Calu3 (cell line): ENCODE data around the gene YIF1A. TPM values are rescaled to one million over a fixed set of nuclear protein-coding genes. Genes with fewer than 3 reads are reported as not detected.

Experiments used
- BruUV-seq: library from RNA; stranded (reverse); fragments of 400-500 nt; replicated peaks from 2 replicates; lab custom pipeline; 2021; lab: Mats Ljungman, UMichigan
- CTCF ChIA-PET: fragments of 300-600 bp; sonication (Branson Sonifier 250); formaldehyde crosslinking; loops from one replicate; lab custom pipeline; 2022; ENCODE audit warnings: antibody characterized with exemption; lab: Charles Lee
- DNase-seq: peaks from one replicate; pipeline ENCODE4 v3.0.0; 2022
- H3K27ac Mint-ChIP-seq: one replicate; pipeline ENCODE4 v1.8.0; 2022; ENCODE audit warnings: mixed read lengths; ENCODE audit not compliant: unreplicated experiment
- H3K27me3 Mint-ChIP-seq: one replicate; pipeline ENCODE4 v1.8.0; 2022; ENCODE audit warnings: mixed read lengths; ENCODE audit not compliant: unreplicated experiment
- H3K36me3 Mint-ChIP-seq: one replicate; pipeline ENCODE4 v1.8.0; 2022; ENCODE audit warnings: mild to moderate bottlenecking, moderate library complexity, mixed read lengths; ENCODE audit not compliant: insufficient read depth, unreplicated experiment
- H3K4me1 Mint-ChIP-seq: one replicate; pipeline ENCODE4 v1.8.0; 2022; ENCODE audit warnings: mild to moderate bottlenecking, low read depth, mixed read lengths; ENCODE audit not compliant: unreplicated experiment
- H3K4me3 Mint-ChIP-seq: one replicate; pipeline ENCODE4 v1.8.0; 2022; ENCODE audit warnings: mild to moderate bottlenecking, low read depth, moderate library complexity, mixed read lengths; ENCODE audit not compliant: unreplicated experiment
- H3K9me3 Mint-ChIP-seq: one replicate; pipeline ENCODE4 v1.8.0; 2022; ENCODE audit warnings: low read depth, mixed read lengths; ENCODE audit not compliant: unreplicated experiment
- CTCF ChIP-seq: fragments of 200-600 bp; IDR thresholded peaks from one replicate; pipeline ENCODE4 v1.8.0; 2022; ENCODE audit warnings: antibody characterized with exemption; ENCODE audit not compliant: unreplicated experiment
- intact Hi-C: fragments of 100-400 bp; cut with micrococcal nuclease; formaldehyde crosslinking; loops from one replicate; pipeline ENCODE4 v1.10.0; 2022; ENCODE audit not compliant: unreplicated experiment
- total RNA-seq: library from RNA; stranded (reverse); gene quantifications from 2 replicates; pipeline ENCODE4 v1.2.3, GENCODE V29; 2022

Gene YIF1A
- total RNA-seq, 1 experiment from 2014 or later, result 98.8 TPM

GRCh38 chr11:66326261-66327111 lies 37.5 kb upstream of the YIF1A start:
- CTCF ChIA-PET, result interaction anchor here (0.5 to 0.8 kb wide), 2 partner anchors 14 to 23 kb away, joined by 3 read pairs; no protein-coding TSS in a partner anchor
- Mint-ChIP-seq H3K4me3 (no peak overlapping the region), H3K27ac (no peak overlapping the region), H3K9me3 (no peaks in the 10 kb centered on the region), H3K27me3 (peaks cover 24% of the 10 kb centered on the region), H3K36me3 (peaks cover 9% of the 10 kb centered on the region), H3K4me1 (peaks cover 18% of the 10 kb centered on the region)
- no peak for TF ChIP-seq CTCF
- intact Hi-C loops, result no loop called here
- DNase-seq, result no peak
- no TSS peak for BruUV-seq

GRCh38 chr11:66325263-66325671 lies 36.3 kb upstream of the YIF1A start:
- Mint-ChIP-seq H3K4me3 (no peak overlapping the region), H3K27me3 (peaks cover 24% of the 10 kb centered on the region), H3K4me1 (peaks cover 18% of the 10 kb centered on the region), H3K9me3 (no peaks in the 10 kb centered on the region), H3K36me3 (peaks cover 7% of the 10 kb centered on the region), H3K27ac (no peak overlapping the region)
- BruUV-seq, result no TSS peak
- intact Hi-C loops, result no loop called here
- TF ChIP-seq CTCF, result no peak
- no peak for DNase-seq
- CTCF ChIA-PET, result interaction anchor here (1.5 kb wide), 1 partner anchor 13 kb away, joined by 4 read pairs; no protein-coding TSS in a partner anchor

- intact Hi-C loops, result no loop called here
- BruUV-seq, result no TSS peak
- CTCF ChIA-PET, result interaction anchor here (1.5 kb wide), 1 partner anchor 12 kb away, joined by 4 read pairs; no protein-coding TSS in a partner anchor
- peaks cover 27% of the 10 kb centered on the region for H3K27me3 Mint-ChIP-seq
- no peak for TF ChIP-seq CTCF
- H3K9me3 Mint-ChIP-seq, result no peaks in the 10 kb centered on the region
- no peak overlapping the region for H3K27ac Mint-ChIP-seq
- no peak for DNase-seq
- H3K36me3 Mint-ChIP-seq, result peaks cover 4% of the 10 kb centered on the region
- H3K4me3 Mint-ChIP-seq, result no peak overlapping the region
- H3K4me1 Mint-ChIP-seq, result peaks cover 18% of the 10 kb centered on the region
Observed at GRCh38 chr11:66324664-66325063, 35.7 kb upstream of the YIF1A start.

- Mint-ChIP-seq H3K4me1 (peaks cover 17% of the 10 kb centered on the region), H3K27me3 (peaks cover 37% of the 10 kb centered on the region), H3K27ac (no peak overlapping the region), H3K9me3 (peaks cover 6% of the 10 kb centered on the region), H3K36me3 (peaks cover 4% of the 10 kb centered on the region), H3K4me3 (no peak overlapping the region)
- BruUV-seq, result no TSS peak
- intact Hi-C loops, result no loop called here
- TF ChIP-seq CTCF, result no peak
- CTCF ChIA-PET, result no interaction called here
- no peak for DNase-seq
Observed at GRCh38 chr11:66323684-66324083, 34.7 kb upstream of the YIF1A start.
